Measurements from ENCODE around the gene JAGN1.
A peak's percentile ranks its signal among the peaks of the same experiment; 100 is the strongest.
"Not testable (repeated sequence)": the region's sequence is repeated elsewhere in the genome, so short reads cannot be mapped to it uniquely, and the experiment has no call there.

The JAGN1 gene

DNA sequence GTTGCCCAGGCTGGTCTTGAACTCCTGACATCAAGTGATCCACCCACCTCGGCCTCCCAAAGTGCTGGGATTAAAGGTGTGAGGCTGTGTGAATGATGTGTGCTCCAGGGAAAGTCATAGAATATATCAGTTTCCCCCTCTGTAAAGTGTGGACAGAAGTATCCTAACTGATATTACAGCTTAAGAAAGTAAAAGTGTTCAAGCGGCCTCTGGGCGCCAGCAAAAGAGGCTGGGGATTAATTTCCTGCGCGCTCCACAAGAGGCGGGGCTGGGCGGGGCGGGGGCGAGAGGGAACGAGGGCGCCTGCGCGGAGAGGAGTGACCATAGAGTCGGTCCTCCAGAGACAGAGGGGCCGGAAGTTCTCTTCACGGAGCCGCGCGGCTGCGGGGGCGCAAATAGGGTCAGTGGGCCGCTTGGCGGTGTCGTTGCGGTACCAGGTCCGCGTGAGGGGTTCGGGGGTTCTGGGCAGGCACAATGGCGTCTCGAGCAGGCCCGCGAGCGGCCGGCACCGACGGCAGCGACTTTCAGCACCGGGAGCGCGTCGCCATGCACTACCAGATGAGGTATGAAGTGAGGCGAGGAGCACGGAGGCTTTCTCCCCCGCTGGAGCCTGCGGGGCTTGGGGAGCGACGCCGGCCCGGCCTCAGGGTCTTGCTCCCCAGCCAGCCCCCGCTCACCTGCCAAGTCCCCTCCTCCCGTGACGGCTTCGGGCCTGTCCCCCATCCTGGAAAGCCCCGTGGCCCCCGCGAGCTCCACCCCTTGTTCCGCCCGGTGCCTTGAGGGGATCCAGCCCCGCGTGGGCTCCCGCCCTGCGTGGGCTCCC, at the start of gene JAGN1:
JAGN1 (plus strand) TSS at position 362 of the 823 bp plus-strand sequence; CDS start at position 475, 113 bp downstream.
- TF ChIP-seq CTCF (IDR thresholded peaks at IDR 0.05; ENCODE audit: borderline replicate concordance, insufficient read depth, low read depth, low read length), result no peak
- H3K4me3 ChIP-seq (ENCODE audit: low read depth, low read length), result peak within 1 kb of the TSS; percentile 98

DNA sequence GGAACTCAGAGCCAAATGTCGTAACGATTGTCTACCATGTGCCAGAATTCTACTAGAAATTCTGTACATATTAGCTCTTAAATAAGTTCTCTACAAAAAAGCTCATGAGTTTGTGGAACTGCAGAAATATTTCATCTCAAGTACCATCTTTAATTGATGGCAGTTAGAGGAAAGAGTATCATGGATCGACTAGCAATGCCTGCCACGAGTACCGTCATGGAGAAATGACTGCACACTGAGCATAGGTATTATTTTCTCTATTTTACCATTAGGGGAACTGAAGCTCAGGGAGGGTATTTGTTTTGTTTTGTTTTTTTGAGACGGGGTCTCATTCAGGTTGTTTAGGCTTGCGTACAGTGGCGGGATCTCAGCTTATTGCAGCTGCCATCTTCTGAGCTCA, 49.4 kb upstream of the JAGN1 start:
- no peak overlapping the region for H3K4me3 ChIP-seq (ENCODE audit: low read depth, low read length)
- TF ChIP-seq CTCF (IDR thresholded peaks at IDR 0.05; ENCODE audit: borderline replicate concordance, insufficient read depth, low read depth, low read length), result no peak

DNA sequence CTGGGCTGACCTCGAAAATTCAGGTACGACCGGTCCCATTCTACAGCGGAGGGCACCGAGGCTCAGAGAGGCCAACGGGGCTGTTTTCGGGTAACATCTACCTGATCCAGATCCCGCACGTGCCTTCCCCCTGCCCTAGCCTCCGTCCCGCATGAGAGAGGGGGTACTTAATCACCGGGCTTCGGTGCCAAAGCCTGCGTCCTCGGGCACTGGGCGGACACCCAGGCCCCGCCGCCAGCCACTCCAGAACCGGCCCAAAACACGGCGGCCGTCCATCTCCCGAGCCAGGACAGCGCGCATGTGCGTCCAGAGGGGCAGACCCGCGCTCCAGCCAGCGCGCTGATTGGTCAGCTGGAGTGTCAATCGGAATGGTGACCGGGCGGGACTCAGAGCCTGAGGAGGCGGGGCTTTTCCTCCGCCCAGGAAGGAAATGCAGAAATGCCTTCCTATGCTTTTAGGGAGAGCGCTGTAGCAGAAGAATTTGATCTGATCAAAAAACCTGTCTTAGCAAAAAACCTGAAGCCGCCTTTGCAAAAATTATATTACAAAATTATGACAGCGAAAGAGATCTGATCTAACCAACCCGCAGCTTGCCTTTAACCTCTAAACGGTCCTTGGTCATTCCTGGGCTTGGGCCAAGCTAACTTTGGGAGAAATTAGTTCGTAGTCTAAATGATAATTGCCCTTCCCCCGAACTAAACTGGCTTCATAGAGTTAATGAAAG, 46.5 kb upstream of the JAGN1 start, which contains the start of gene RPUSD3:
RPUSD3 (minus strand) TSS at position 294 of the 724 bp plus-strand sequence; CDS start at position 276, 18 bp downstream.
- peak within 1 kb of the TSS; percentile 86 for H3K4me3 ChIP-seq (ENCODE audit: low read depth, low read length)
- no peak for TF ChIP-seq CTCF (IDR thresholded peaks at IDR 0.05; ENCODE audit: borderline replicate concordance, insufficient read depth, low read depth, low read length)

DNA sequence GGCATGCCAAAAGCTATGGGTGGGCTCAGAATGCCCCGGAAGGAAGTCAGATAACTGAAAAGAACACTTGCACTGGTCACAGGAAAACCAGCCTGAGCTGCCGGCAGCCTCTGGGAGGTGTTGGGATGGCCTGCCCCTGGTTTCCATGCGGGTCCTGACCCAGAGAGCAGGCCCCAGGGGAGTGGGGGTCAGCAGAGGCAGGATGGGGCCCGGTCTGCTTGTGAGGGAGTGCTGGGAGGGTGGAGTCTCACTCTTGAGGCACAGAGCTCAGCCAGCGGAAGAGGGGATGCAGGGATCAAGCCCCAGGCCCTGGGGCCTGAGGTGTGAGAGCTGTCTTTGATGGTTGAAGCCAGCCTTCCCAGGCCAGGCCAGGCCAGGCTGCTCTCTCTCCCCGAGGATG, 44.2 kb upstream of the JAGN1 start:
- no peak overlapping the region for H3K4me3 ChIP-seq (ENCODE audit: low read depth, low read length)
- no peak for TF ChIP-seq CTCF (IDR thresholded peaks at IDR 0.05; ENCODE audit: borderline replicate concordance, insufficient read depth, low read depth, low read length)

DNA sequence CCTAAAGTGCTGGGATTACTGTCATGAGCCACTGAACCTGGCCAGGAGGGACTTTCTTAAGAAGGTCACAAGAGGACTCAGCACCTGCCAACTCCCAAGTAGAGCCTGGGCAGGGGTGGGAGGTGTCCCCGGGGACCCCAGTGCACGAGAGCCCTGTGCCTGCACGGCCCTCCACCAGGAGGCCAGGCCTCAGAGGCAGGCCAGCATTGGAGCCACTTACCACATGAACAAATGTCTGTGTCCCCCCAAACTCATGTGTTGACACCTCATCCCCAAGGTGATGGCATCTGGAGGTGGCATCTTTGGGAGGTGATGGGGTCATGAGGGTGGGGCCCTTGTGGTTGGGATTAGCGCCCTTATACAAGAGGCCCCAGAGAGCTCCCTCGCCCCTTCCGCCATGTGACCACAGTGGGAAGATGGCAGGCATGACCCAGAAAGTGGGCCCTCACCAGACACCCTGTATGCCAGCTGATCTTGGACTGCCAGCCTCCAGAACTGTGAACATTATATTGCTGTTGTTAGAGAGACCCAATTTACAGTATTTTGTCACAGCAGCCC, 43.4 kb upstream of the JAGN1 start:
- H3K4me3 ChIP-seq (ENCODE audit: low read depth, low read length), result no peak overlapping the region

DNA sequence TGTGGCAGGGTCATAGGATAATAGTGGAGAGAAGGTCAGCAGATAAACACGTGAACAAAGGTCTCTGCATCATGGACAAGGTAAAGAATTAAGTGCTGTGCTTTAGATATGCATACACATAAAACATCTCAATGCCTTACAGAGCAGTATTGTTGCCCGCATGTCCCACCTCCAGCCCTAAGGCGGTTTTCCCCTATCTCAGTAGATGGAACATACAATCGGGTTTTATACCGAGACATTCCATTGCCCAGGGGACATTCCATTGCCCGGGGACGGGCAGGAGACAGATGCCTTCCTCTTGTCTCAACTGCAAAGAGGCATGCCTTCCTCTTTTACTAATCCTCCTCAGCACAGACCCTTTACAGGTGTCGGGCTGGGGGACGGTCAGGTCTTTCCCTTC, 42.5 kb upstream of the JAGN1 start:
- H3K4me3 ChIP-seq (ENCODE audit: low read depth, low read length), result not testable (repeated sequence)

More for the DNA sequence above, 43.4 kb upstream of the JAGN1 start:
- no peak for TF ChIP-seq CTCF (IDR thresholded peaks at IDR 0.05; ENCODE audit: borderline replicate concordance, insufficient read depth, low read depth, low read length)

GRCh38 chr3:9848860-9849259, 41.5 kb upstream of the JAGN1 start:
- not testable (repeated sequence) for H3K4me3 ChIP-seq (ENCODE audit: low read depth, low read length)

DNA sequence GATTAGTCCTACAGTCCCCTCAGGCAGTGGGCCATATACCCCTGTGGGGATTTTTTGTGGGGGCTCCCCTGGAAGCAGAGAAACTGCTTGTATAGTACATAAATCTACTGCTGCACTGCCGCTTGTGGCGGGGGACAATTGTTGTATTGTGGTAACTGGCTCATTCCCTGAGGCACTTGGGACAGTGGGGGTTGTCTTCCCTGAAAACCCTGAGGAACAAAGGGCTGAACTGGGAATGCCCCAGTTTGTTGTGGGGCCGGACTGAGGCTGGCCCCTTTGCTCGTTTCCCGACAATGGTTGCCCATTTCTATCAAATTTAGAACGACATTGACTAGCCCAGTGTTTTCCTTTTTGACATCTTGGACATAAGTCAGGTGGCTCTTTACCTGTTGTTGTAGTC, 39.0 kb upstream of the JAGN1 start:
- not testable (repeated sequence) for H3K4me3 ChIP-seq (ENCODE audit: low read depth, low read length)

More at GRCh38 chr3:9848860-9849259, 41.5 kb upstream of the JAGN1 start:
- peak; percentile 22; the same call in 1 of the 2 replicates for TF ChIP-seq CTCF (IDR thresholded peaks at IDR 0.05; ENCODE audit: borderline replicate concordance, insufficient read depth, low read depth, low read length)

GRCh38 chr3:9851926-9852325, 38.5 kb upstream of the JAGN1 start:
- not testable (repeated sequence) for H3K4me3 ChIP-seq (ENCODE audit: low read depth, low read length)

All from GM12875 (cell line).